SIG-M5 treated with dmso at 0.1 percent for 504 hours (cell line): ENCODE results near the gene SSTR3.

Experiments used
- DNase-seq: peaks from one replicate; lab custom pipeline; 2025; ENCODE audit not compliant: unreplicated experiment; lab: John Stamatoyannopoulos, UW

The SSTR3 gene

DNA sequence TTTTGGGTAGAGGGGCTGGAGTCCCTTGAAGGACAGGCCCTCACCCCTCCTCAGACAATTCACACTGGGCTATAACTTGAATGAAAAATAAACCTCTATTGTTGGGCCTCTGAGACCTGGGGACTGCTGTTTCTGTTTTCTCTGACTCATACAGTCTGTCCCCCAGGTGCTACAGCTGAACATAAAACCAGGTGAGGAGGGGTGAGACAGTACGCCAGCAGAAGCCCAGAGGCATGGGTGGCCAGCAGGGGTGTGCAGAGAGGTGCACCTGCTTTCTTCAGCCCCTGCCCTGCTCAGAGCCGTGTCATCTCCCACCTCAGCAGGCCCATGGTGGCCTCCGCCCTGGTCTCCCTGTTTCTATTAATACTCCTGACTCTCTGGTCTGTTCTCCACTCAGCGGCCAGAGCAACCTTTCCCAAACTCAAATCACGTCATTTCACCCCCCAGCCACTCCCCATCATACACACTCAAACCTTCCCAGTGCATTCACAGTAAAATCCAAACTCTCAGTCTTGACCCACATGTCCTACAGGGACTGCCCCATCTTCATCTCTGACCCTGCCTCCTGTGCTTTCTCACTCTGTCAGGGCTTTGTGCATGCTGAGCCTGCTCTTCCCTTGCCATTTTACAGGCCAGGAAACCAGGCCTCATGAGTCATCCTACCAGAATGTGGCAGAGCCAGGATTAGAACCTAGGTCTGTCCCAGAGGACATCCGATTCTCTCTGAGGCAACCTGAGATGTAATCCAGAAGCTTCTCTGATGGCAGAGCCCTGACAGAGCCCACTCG, 57.2 kb downstream of the SSTR3 start:
- no peak for DNase-seq
